Measurements from ENCODE around the gene MCRIP2.

The MCRIP2 gene

DNA sequence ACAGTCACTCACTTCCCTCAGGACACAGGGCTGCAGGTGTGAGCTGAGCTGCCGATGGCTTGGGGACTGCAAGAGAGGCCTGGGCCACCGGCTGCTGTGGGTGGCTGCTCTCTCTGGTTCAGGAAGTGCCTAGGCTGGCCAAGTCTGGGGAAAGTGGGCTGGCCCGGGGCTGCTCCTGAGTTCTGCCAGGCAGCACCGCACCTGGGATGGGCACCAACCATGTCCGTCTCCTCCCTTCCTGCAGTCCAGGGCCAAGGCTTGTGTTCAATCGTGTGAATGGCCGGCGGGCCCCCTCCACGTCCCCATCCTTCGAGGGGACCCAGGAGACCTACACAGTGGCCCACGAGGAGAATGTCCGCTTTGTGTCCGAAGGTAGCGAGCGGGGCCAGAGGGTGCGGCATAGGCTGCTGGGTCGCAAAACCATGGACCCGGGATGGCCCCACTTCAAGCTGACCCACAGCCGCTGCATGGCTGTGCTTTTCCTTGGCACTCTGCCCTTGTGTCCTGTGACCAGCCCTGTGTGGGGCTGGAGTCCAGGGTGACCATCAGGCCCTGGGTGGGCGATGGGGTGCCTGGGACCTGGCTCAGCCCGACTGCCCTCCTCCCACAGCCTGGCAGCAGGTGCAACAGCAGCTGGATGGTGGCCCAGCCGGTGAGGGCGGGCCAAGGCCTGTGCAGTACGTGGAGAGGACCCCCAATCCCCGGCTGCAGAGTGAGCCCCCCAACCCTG, 5.7 kb downstream of the MCRIP2 start:
- ChIA-PET POLR2A (interaction anchor here (0.6 kb wide), 1 partner anchor 37 kb away, joined by 3 read pairs; the partner anchor contains the start of gene JMJD8), CTCF (interaction anchor here (1.1 to 8.2 kb wide), 7 partner anchors 10 to 247 kb away, joined by 3 to 57 read pairs (median 5); partner anchors contain the start of gene METTL26)
- DNase-seq (ENCODE audit: extremely low spot score) = no peak
- TF ChIP-seq, protein P1, sequence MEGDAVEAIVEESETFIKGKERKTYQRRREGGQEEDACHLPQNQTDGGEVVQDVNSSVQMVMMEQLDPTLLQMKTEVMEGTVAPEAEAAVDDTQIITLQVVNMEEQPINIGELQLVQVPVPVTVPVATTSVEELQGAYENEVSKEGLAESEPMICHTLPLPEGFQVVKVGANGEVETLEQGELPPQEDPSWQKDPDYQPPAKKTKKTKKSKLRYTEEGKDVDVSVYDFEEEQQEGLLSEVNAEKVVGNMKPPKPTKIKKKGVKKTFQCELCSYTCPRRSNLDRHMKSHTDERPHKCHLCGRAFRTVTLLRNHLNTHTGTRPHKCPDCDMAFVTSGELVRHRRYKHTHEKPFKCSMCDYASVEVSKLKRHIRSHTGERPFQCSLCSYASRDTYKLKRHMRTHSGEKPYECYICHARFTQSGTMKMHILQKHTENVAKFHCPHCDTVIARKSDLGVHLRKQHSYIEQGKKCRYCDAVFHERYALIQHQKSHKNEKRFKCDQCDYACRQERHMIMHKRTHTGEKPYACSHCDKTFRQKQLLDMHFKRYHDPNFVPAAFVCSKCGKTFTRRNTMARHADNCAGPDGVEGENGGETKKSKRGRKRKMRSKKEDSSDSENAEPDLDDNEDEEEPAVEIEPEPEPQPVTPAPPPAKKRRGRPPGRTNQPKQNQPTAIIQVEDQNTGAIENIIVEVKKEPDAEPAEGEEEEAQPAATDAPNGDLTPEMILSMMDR (IDR thresholded peaks at IDR 0.05; ENCODE audit: control extremely low read depth, extremely low read depth, low read depth, missing control alignments) = no peak

DNA sequence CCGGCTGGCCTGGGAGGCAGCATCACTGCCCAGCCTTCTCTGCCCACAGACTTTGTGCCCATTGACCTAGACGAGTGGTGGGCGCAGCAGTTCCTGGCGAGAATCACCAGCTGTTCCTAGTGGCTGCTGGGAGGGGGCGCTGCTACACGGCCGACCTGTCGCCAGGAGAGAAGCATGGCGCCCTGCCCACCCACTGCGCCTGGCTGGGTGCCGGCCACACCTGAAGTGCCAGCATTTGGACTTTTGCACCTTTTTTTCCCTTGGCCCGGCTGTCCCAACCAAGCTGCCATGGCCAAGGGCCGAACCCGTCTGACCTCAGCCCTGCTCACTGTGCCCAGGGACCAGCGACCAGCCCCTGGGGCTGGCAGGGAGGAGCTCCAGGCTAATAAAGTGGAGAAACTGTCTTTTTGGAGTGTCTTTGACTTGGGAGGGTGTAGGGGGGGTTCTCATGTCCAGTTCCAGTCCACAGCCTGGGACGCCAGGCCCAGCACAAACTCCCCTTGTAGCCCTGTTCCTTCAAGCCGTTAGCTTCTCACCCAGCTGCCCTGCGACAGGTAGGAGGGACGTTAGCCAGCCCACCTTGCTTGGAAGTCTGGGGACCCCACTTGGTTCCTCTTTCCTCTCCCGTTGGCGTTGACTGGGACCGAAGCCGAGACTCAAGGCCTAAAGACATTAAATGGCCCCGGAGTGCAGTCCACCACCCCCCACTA, 6.6 kb downstream of the MCRIP2 start:
- ChIA-PET CTCF (interaction anchor here (0.9 to 8.2 kb wide), 9 partner anchors 9 to 248 kb away, joined by 3 to 57 read pairs (median 4); partner anchors contain the start of genes METTL26 and STUB1), POLR2A (interaction anchor here (0.6 kb wide), 1 partner anchor 36 kb away, joined by 3 read pairs; the partner anchor contains the start of gene JMJD8)
- DNase-seq (ENCODE audit: extremely low spot score) = peak; percentile 72
- TF ChIP-seq, protein P1 (IDR thresholded peaks at IDR 0.05; ENCODE audit: control extremely low read depth, extremely low read depth, low read depth, missing control alignments) = peak; percentile 93

DNA sequence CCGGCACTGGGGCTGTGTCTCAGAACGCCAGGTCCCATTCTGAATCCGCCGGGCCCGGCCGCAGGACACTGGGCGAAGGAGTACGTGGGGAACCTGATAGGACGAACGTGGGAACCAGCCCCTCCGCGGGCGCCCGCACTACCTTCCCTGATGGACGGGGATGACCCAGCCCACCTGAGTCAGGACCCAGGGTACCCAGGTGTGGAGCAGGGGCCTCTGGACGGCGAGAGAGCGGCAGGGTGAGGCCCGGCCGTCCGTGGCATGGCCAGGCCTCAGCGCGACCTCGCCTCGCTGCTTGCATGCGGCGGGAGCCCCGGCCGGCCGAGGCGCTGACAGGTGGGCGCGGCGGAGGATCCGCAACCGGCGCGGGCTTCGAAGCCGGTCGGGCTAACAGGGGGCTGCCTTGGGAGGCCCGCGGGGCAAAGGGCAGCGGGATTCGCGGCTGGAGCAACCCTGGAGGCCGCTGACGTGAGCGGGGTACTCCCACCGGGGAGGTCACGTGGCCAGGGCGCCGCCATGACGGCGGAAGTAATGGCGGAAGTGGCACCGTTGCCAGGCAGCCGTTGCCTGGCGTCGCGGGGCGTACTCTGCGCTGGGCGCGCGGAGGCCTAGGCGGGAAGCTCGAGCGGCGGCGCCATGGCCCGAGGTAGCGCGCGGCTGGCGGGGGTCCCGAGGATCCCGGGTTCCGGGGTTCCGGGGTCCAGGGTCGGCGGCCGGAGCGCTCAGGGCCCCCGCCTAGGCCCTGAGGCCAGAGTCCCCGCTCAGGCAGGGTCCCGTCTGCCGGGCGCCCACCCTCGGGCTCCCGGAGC, 7.4 kb downstream of the MCRIP2 start, which contains the start of gene WDR90:
TSS of gene WDR90 (plus strand) at position 585 of the 809 bp plus-strand sequence. CDS start at position 637, 52 bp downstream.
- peak; percentile 96 for DNase-seq (ENCODE audit: extremely low spot score)
- TF ChIP-seq, protein P1 (IDR thresholded peaks at IDR 0.05; ENCODE audit: control extremely low read depth, extremely low read depth, low read depth, missing control alignments) = no peak
- ChIA-PET CTCF (interaction anchor here (0.9 to 8.2 kb wide), 10 partner anchors 8 to 248 kb away, joined by 3 to 57 read pairs (median 4); partner anchors contain the start of genes METTL26, RHOT2 and STUB1), POLR2A (interaction anchor here (0.8 to 0.9 kb wide), 2 partner anchors 16 to 78 kb away, joined by 3 to 4 read pairs; no protein-coding TSS in a partner anchor)

DNA sequence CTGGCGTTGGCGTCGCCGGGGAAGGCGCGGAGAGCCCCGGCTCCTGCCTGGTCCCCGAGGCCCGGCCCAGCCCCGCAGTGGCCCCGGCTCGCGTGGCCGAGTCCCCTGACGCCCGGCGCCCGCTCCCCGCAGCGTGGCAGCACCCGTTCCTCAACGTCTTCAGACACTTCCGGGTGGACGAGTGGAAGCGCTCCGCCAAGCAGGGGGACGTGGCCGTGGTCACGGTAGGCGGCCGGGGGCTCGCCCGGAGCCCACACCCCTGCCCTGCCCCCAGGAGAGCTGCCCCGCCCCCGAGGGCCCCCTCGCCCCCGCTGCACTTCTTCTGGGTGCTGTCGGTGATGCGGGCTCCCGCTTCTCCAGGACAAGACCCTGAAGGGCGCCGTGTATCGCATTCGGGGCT, 8.0 kb downstream of the MCRIP2 start:
- ChIA-PET POLR2A (interaction anchor here (0.8 to 0.9 kb wide), 2 partner anchors 15 to 79 kb away, joined by 3 to 4 read pairs; no protein-coding TSS in a partner anchor), CTCF (interaction anchor here (1.5 to 8.2 kb wide), 5 partner anchors 13 to 32 kb away, joined by 3 to 57 read pairs (median 8); partner anchors contain the start of genes METTL26, RHOT2 and STUB1)
- DNase-seq (ENCODE audit: extremely low spot score) = no peak

DNA sequence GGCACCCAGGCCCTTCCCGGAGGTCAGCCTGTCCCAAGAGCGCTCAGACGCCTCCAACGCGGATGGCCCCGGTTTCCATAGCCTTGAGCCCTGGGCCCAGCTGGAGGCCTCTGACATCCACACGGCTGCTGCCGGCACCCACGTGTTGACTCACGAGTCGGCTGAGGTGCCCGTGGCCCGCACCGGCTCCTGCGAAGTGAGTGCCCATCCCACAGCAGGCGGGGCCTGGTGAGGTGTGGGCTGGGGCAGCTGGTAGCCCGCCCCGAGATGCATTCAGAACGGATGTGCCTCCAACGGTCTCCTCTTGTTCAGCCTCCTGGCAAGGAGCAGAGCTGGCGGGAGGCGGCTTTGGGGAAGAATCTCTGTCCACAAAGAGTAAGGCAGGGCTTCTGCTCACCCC, 10.2 kb downstream of the MCRIP2 start:
- no peak for DNase-seq (ENCODE audit: extremely low spot score)
- ChIA-PET POLR2A (no interaction called here), CTCF (interaction anchor here (1.0 to 8.2 kb wide), 3 partner anchors 8 to 268 kb away, joined by 3 to 57 read pairs (median 3); no protein-coding TSS in a partner anchor)
- TF ChIP-seq, protein P1 (IDR thresholded peaks at IDR 0.05; ENCODE audit: control extremely low read depth, extremely low read depth, low read depth, missing control alignments) = no peak

More for the DNA sequence above, 8.0 kb downstream of the MCRIP2 start:
- TF ChIP-seq, protein P1 (IDR thresholded peaks at IDR 0.05; ENCODE audit: control extremely low read depth, extremely low read depth, low read depth, missing control alignments) = no peak
